IgD-negative memory B cell (primary cell): ENCODE measurements around the gene LRBA. TPM values are rescaled to one million over a fixed set of nuclear protein-coding genes. Genes with fewer than 3 reads are reported as not detected.

ENCODE experiments used
- H3K27ac Mint-ChIP-seq, 3 donors: one replicate each; pipeline ENCODE4 v1.8.0; 2020 to 2022; ENCODE audit warnings: mild to moderate bottlenecking in 3 of 3, mixed read lengths in 3 of 3, moderate library complexity in 1 of 3
- H3K27me3 Mint-ChIP-seq: one replicate; pipeline ENCODE4 v1.8.0; 2021; ENCODE audit warnings: mixed read lengths
- H3K36me3 Mint-ChIP-seq: one replicate; pipeline ENCODE4 v1.8.0; 2020; ENCODE audit warnings: mild to moderate bottlenecking, mixed read lengths
- H3K4me1 Mint-ChIP-seq, 3 donors: one replicate each; pipeline ENCODE4 v1.8.0; 2020 to 2022; ENCODE audit warnings: mixed read lengths in 3 of 3, mild to moderate bottlenecking in 1 of 3
- H3K4me3 Mint-ChIP-seq, 4 donors: one replicate each; pipeline ENCODE4 v1.8.0; 2020 to 2022; ENCODE audit warnings: mild to moderate bottlenecking in 4 of 4, mixed read lengths in 4 of 4, moderate library complexity in 3 of 4
- H3K9me3 Mint-ChIP-seq, 3 donors: one replicate each; pipeline ENCODE4 v1.8.0; 2020 to 2021; ENCODE audit warnings: mixed read lengths in 3 of 3, mild to moderate bottlenecking in 1 of 3
- polyA plus RNA-seq: library from polyadenylated mRNA; unstranded; fragments of 300-500 nt; fragmentation: Illumina TruSeq; gene quantifications from one replicate; pipeline ENCODE4 v1.2.3, GENCODE V29; 2021

LRBA gene
- polyA plus RNA-seq, 1 donor from 2014 or later = 15.3 TPM

GRCh38 chr4:150230561-150230960 is 784.5 kb downstream of the LRBA start:
- Mint-ChIP-seq H3K4me3 (no peak overlapping the region), H3K27me3 (peaks cover 1% of the 10 kb centered on the region), H3K36me3 (no peaks in the 10 kb centered on the region), H3K9me3 (peaks cover 0 to 2% (median 0%) of the 10 kb centered on the region in 3 donors), H3K27ac (no peak overlapping the region), H3K4me1 (no peaks in the 10 kb centered on the region)

GRCh38 chr4:150229520-150229919 is 785.6 kb downstream of the LRBA start:
- H3K9me3 Mint-ChIP-seq = peaks cover 0 to 2% (median 0%) of the 10 kb centered on the region in 3 donors
- H3K27ac Mint-ChIP-seq = no peak overlapping the region
- H3K27me3 Mint-ChIP-seq = peaks cover 1% of the 10 kb centered on the region
- no peak overlapping the region for H3K4me3 Mint-ChIP-seq
- no peaks in the 10 kb centered on the region for H3K36me3 Mint-ChIP-seq
- no peaks in the 10 kb centered on the region for H3K4me1 Mint-ChIP-seq

DNA sequence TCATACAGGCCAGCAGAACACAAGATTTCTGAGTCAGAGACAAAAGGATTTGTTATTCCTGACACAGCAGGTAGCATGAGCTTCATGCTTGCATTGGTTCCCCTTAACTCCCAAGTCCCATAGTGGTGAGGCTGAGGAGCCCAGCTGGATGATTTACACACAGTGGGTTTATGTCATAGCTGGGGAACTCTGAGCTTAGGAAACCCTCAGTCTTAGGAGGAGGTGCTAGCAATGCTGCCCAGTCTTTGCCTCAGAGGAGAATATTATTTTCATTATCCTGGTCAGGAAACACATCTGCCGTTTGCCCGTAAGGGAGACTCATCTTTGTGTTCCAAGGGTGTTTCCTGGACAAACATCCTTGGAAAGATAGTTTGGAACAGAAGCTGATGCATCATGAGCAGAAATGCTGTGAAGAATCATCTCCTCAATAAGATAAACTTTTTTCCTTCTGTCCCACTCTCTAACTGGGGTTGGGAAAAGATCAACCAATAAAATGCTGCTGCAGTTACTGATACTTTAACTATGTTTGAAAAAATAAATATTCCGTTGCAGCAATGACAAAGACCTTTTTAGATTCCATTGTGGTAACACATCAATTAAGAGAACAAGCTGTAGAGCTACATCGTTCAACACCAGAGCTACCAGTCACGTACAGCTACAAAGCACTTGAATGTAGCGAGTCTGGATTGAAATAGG is 790.0 kb downstream of the LRBA start:
- Mint-ChIP-seq H3K36me3 (no peaks in the 10 kb centered on the region), H3K4me3 (no peak overlapping the region), H3K27me3 (peaks cover 1% of the 10 kb centered on the region), H3K27ac (no peak overlapping the region), H3K4me1 (no peaks in the 10 kb centered on the region), H3K9me3 (no peaks in the 10 kb centered on the region)

GRCh38 chr4:150219841-150220240 is 795.2 kb downstream of the LRBA start:
- no peaks in the 10 kb centered on the region for H3K27me3 Mint-ChIP-seq
- H3K4me1 Mint-ChIP-seq = no peaks in the 10 kb centered on the region
- no peak overlapping the region for H3K27ac Mint-ChIP-seq
- H3K36me3 Mint-ChIP-seq = no peaks in the 10 kb centered on the region
- H3K4me3 Mint-ChIP-seq = no peak overlapping the region
- H3K9me3 Mint-ChIP-seq = no peaks in the 10 kb centered on the region

DNA sequence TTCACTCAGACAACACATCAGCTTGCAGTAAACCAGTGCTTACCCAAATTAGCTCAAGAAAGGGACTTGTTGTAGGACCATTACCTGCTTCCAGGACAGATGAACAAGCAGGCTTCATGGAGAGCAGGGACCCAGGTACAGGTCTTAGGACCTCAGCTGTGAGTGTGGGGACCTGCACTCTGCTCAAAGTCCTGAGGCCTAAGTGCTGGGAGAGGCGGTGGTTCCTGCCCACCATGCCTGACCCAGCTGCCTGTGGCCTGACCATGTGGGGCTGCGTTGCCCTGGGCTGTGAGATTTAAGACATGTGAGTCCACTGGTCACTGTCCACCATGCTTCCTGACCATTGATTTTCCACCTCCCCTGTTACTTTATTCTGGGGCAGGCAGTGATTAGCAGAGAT is 796.6 kb downstream of the LRBA start:
- no peak overlapping the region for H3K4me3 Mint-ChIP-seq
- H3K9me3 Mint-ChIP-seq = no peaks in the 10 kb centered on the region
- H3K4me1 Mint-ChIP-seq = no peaks in the 10 kb centered on the region
- no peaks in the 10 kb centered on the region for H3K36me3 Mint-ChIP-seq
- H3K27me3 Mint-ChIP-seq = no peaks in the 10 kb centered on the region
- no peak overlapping the region for H3K27ac Mint-ChIP-seq

GRCh38 chr4:150217808-150218207 is 797.3 kb downstream of the LRBA start:
- no peaks in the 10 kb centered on the region for H3K9me3 Mint-ChIP-seq
- no peak overlapping the region for H3K4me3 Mint-ChIP-seq
- no peaks in the 10 kb centered on the region for H3K27me3 Mint-ChIP-seq
- H3K27ac Mint-ChIP-seq = no peak overlapping the region
- H3K4me1 Mint-ChIP-seq = no peaks in the 10 kb centered on the region
- H3K36me3 Mint-ChIP-seq = no peaks in the 10 kb centered on the region

DNA sequence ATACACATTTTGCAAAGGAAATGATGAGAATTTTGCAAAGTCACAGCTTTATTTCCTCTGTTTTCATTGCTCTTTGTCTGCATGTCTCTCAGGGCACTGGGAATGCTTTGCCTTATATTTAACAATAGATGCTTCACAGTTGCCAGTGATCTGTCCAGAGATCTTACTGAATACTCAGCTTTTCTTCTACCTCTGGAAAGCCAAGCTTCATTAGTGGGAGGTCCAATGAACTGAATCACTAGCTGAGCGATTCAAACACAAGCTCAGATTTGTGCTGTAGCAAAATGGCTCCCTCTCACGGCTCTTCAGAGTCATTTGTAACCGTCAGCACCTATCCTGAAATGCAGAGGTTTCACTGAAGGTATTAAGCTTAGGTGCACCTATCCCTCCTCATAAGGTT is 797.9 kb downstream of the LRBA start:
- H3K9me3 Mint-ChIP-seq = no peaks in the 10 kb centered on the region
- no peak overlapping the region for H3K4me3 Mint-ChIP-seq

GRCh38 chr4:150216726-150217125 is 798.4 kb downstream of the LRBA start:
- no peak overlapping the region for H3K27ac Mint-ChIP-seq
- no peaks in the 10 kb centered on the region for H3K27me3 Mint-ChIP-seq
- H3K4me1 Mint-ChIP-seq = no peaks in the 10 kb centered on the region
- no peaks in the 10 kb centered on the region for H3K36me3 Mint-ChIP-seq
- H3K4me3 Mint-ChIP-seq = no peak overlapping the region
- H3K9me3 Mint-ChIP-seq = no peaks in the 10 kb centered on the region

More for the DNA sequence above, 797.9 kb downstream of the LRBA start:
- Mint-ChIP-seq H3K27me3 (no peaks in the 10 kb centered on the region), H3K4me1 (no peaks in the 10 kb centered on the region), H3K27ac (no peak overlapping the region), H3K36me3 (no peaks in the 10 kb centered on the region)

DNA sequence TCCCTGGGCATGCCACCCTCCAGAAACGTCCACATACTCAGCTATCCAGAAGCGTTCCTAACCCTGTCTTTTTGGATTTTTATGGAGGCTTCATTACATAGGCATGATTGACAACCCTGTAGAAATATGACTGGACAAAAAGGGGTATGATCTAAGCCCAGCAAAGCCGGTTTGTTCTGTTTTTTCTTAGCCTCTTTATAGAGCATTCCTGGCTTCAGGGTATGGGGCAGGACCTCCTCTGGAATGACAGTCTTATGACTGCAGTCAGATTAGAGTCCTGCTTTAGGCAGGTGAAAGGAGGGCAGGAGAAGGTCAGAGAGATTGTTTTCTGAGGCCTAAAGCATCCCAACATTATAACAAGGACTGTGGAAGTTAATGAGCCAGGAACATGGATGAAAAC is 799.5 kb downstream of the LRBA start:
- Mint-ChIP-seq H3K4me3 (no peak overlapping the region), H3K9me3 (no peaks in the 10 kb centered on the region), H3K36me3 (no peaks in the 10 kb centered on the region), H3K4me1 (no peaks in the 10 kb centered on the region), H3K27ac (no peak overlapping the region), H3K27me3 (no peaks in the 10 kb centered on the region)

Other genes with a start within 250 kb of the LRBA start
- 3,955 TPM for gene RPS3A, start 84.3 kb upstream of the LRBA start, polyA plus RNA-seq